Ureter (tissue), 1 donor: Measurements from ENCODE around the gene ST6GALNAC1. TPM values are rescaled to one million over a fixed set of nuclear protein-coding genes. Genes with fewer than 3 reads are reported as not detected.

Experiments used
- DNase-seq: peaks from one replicate; pipeline ENCODE4 v3.0.0-alpha.2; 2020; ENCODE audit warnings: low spot score
- total RNA-seq: library from RNA; stranded (reverse); gene quantifications from one replicate; pipeline ENCODE4 v1.2.4, GENCODE V29; 2023
- donor health status: DM: yes; HTN: yes; CAD: no.

Gene ST6GALNAC1
- total RNA-seq, 1 donor from 2014 or later, result 11.3 TPM

- DNase-seq, result no peak
Measured at GRCh38 chr17:76581515-76581914, 62.0 kb downstream of the ST6GALNAC1 start.

- no peak for DNase-seq
Measured at GRCh38 chr17:76579281-76579680, 64.3 kb downstream of the ST6GALNAC1 start.

- DNase-seq, result no peak
Measured at GRCh38 chr17:76578376-76578775, 65.2 kb downstream of the ST6GALNAC1 start.

GRCh38 chr17:76577876-76578275, 65.7 kb downstream of the ST6GALNAC1 start:
- DNase-seq, result no peak

GRCh38 chr17:76576189-76576588, 67.4 kb downstream of the ST6GALNAC1 start:
- DNase-seq, result no peak

GRCh38 chr17:76575570-76575969, 68.0 kb downstream of the ST6GALNAC1 start:
- no peak for DNase-seq

Other genes starting within 250 kb of the ST6GALNAC1 start
- gene UBE2O, start 190.6 kb downstream of the ST6GALNAC1 start, total RNA-seq, result 30.3 TPM
- gene AANAT, start 176.2 kb downstream of the ST6GALNAC1 start, total RNA-seq, result not detected
- gene RHBDF2, start 142.3 kb downstream of the ST6GALNAC1 start, total RNA-seq, result 41.6 TPM
- gene CYGB, start 106.0 kb downstream of the ST6GALNAC1 start, total RNA-seq, result 24.6 TPM
- 11.5 TPM for gene PRCD, start 103.7 kb downstream of the ST6GALNAC1 start, total RNA-seq
- gene ST6GALNAC2, start 57.9 kb downstream of the ST6GALNAC1 start, total RNA-seq, result 28.7 TPM
- 129 TPM for gene MXRA7, start 67.2 kb upstream of the ST6GALNAC1 start, total RNA-seq
- gene JMJD6, start 82.8 kb upstream of the ST6GALNAC1 start, total RNA-seq, result 28.2 TPM
- 28.5 TPM for gene METTL23, start 83.1 kb upstream of the ST6GALNAC1 start, total RNA-seq
- 231 TPM for gene SRSF2, start 93.6 kb upstream of the ST6GALNAC1 start, total RNA-seq
- 27.0 TPM for gene MFSD11, start 94.4 kb upstream of the ST6GALNAC1 start, total RNA-seq
- 1.7 TPM for gene MGAT5B, start 224.6 kb upstream of the ST6GALNAC1 start, total RNA-seq